ENCODE data around the gene SHBG.
"Not testable (repeated sequence)": the region's sequence is repeated elsewhere in the genome, so short reads cannot be mapped to it uniquely, and the experiment has no call there.

The SHBG gene, protein sequence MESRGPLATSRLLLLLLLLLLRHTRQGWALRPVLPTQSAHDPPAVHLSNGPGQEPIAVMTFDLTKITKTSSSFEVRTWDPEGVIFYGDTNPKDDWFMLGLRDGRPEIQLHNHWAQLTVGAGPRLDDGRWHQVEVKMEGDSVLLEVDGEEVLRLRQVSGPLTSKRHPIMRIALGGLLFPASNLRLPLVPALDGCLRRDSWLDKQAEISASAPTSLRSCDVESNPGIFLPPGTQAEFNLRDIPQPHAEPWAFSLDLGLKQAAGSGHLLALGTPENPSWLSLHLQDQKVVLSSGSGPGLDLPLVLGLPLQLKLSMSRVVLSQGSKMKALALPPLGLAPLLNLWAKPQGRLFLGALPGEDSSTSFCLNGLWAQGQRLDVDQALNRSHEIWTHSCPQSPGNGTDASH

DNA sequence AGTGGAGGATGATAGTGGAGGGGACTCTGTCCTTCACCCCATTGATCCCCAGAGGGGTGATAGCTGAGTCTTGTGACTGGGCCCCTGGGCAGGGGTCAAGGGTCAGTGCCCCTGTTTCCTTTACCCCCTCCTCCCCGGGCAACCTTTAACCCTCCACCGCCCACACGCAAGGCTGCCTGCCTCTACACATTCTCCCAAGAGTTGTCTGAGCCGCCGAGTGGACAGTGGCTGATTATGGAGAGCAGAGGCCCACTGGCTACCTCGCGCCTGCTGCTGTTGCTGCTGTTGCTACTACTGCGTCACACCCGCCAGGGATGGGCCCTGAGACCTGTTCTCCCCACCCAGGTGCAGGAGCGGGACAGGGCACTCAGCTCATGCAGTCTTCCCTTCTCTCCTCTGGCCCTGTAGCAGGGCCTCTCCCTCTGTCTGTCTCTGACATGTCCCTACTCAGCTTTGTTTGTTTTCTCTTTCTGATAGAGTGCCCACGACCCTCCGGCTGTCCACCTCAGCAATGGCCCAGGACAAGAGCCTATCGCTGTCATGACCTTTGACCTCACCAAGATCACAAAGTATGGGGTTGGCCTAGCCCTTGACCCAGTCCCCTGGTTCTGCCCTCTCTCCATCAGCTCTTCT, at the start of gene SHBG:
Gene SHBG, plus strand, starts transcription at position 197 of the 633 bp plus-strand sequence. Its CDS starts 38 bp downstream, at position 235.
- DNase-seq, result no peak

DNA sequence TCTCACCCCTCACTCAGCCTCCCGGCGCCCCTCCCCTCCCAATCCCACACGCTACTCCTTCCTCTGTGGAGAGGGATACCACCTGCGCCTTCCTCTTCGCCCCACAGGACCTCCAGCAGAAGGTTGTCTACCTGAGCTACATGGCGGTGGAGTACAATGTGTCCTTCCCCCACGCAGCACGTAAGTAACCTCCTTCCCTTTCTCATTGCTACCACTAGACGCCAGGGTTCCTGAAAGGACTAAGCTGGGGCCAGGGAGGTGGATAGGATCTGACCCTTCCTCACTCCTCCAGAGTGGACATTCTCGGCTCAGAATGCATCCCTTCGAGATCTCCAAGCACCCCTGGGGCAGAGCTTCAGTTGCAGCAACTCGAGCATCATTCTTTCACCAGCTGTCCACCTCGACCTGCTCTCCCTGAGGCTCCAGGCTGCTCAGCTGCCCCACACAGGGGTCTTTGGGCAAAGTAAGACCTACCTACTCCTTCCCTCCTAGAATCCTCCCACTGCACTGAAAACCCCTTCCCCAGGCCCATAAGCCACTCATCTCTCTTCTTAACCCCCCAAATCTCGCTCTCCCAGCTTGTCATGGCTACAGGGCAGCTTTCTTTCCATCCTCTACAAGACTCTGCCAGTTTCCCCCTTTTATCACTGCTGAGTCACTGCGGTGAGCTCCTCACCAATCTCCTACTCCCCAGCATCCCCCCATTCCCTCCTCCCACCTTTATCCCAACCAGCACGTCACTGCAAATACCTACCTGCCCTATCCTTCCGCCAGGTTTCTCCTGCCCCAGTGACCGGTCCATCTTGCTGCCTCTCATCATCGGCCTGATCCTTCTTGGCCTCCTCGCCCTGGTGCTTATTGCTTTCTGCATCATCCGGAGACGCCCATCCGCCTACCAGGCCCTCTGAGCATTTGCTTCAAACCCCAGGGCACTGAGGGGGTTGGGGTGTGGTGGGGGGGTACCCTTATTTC, 49.0 kb upstream of the SHBG start:
- no peak for DNase-seq

DNA sequence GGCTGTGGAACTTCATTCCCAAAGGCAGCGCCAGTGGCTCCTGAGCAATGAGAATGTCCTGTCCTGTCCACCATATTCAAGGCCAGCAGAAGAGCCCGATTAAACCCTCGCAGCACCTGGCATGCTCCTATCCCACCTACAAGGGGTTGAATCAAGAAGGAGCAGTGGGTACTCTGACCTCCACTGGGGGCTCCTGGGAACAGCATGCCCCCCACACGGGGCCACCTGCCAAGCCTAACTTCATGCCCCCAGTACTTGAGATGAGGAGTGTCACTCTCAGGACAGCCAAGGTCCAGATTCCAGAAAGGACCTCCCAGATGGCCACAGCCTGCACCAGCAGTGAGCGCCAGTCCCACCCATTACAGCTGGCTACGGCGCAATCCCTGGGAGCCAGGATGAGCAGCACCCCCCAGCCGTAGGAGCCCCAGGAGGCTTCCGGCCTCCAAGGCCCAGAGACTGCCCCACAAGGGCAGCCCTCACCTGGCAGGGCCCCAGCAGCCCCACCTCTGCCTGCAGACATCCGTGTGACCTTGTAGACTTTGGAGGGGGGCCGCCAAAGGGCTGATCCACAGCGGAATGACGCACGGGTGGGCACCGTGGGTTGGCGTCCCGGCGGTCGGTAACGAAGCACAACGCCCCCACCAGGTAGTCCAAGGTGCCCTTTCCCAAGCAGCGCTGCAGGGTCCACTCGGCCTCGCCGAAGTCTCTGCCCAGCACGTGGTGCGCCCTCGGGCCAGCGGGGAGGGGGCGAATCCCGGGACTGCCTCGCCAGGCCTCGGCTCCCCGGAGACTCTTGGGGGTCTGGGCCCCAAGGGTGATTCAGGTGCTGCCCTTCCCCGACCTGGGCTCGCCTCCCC, 47.3 kb upstream of the SHBG start:
- no peak for DNase-seq

DNA sequence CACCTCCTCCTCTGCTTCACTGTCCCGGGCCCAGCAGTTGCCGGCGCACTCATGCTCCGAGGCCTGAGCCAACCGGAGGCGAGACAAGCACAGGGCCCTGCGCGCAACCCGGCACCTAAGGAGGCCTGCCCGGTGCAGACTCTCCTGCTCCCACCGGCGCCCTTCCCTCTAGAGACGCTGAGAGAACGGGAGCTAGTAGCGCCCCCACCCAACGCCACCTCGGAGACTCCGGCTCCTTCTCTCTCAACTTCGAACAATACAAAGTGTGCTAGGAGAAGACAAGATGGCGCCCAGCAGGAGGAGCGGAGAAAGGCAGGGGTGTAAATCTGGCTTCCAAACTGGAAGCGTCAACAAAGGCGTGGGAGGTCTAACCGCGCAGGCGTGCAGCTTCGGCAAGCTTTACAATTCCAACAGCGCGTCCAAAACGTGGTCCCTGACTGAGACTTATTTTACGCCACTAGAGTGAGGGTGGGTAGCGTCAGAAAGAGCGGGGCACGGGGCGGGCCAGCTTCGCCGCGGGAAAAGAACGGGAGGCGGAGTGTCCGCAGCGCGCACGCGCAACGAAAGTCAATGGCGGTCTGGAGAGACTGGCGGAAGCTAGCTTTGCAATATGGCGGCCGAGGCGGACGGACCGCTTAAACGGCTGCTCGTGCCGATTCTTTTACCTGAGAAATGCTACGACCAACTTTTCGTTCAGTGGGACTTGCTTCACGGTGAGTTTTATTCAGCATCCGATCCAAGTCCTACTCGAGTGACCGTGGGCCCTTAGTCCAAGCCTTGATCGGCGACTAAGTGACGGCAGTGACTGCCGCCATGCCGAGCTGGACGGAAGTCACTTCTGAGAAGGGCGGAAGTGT, 46.5 kb upstream of the SHBG start, which contains the start of gene MPDU1:
Gene MPDU1, plus strand, starts transcription at position 600 of the 857 bp plus-strand sequence. Its CDS starts 11 bp downstream, at position 611.
- peak; percentile 96 for DNase-seq

DNA sequence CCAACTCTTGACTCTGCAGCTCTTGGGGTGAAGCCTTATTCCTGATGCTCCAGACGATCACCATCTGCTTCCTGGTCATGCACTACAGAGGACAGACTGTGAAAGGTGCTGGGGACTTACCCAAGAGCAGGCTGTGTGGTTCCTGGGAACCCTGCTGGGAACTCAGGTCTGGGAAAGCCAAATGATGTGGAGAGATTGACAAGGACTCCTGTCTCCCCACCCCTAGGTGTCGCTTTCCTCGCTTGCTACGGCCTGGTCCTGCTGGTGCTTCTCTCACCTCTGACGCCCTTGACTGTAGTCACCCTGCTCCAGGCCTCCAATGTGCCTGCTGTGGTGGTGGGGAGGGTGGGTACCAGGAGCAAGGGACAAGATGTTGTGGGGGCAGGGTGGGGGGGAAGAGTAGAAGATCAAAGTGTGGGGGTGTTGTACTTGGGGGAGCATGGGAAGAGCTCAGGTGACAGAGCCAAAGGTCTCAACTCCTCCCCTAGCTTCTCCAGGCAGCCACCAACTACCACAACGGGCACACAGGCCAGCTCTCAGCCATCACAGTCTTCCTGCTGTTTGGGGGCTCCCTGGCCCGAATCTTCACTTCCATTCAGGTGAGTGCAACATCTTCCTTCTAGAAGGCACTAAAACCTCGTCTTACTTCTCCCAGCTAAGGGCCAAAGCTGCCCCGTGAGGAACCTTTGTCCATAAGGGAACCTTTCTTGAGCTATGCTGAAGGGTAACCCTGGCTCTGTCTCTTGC, 43.1 kb upstream of the SHBG start:
- no peak for DNase-seq

DNA sequence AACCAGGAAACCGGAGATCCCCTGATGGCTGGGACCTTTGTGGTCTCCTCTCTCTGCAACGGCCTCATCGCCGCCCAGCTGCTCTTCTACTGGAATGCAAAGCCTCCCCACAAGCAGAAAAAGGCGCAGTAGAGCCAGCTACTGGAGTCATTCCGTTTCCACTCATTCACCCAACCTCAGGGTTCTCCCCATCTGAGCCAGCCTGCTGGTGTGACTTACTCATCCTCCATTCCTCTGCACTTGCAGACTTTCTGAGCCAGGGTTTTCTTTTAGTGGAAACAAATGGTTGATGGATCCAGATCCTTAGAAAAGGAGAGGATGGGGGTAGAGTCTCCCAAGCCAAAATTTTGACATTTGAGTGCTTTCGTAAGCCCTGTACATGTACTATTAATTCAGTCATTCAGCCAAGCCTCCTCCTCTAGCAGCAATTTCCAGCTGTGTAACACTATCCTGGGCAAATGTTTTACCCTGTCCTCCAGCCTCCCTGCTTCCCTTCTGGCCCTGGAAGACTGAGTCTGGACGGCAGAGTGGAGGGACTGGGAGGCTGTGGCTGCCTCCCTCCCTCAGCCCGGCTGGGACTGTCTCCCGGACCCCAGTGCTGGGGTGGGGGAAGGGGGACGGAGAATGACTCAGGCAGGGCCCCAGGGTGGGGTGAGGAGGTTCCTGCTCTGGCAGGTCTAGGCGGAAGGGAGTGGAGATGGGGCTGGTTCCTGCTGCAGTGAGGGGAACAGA, 42.3 kb upstream of the SHBG start:
- DNase-seq, result no peak

DNA sequence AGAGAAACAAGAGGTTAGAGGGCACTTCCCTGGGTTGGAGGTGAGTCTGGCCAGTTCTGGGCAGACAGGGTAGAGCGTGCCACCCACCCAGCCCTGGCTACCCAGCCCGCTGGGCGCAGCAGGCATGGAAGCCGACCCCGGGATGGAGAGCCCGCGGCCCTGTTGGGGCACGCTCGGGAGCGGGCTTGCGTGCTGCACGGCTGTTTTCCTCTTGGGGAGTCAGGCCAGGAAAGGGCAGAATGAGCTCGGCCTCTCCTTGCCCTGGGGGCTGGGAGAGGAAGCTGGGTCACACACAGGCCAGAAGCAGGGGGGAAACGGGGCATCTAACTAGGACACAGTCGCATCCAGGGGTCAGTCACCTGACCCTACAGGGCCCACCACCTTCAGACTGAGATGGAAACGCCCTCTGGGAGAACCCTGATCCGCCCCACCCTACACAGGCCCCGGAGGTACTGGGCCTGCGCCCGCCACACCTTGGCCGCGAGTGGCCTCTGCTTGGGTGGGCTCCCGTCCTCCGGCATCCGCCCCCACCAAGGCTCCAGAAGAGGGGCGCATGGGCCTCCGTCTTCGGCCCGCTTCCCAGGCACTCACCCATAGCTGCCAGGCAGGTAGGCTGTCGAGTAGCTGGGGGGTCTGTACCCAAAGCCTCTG, 41.3 kb upstream of the SHBG start:
- no peak for DNase-seq

DNA sequence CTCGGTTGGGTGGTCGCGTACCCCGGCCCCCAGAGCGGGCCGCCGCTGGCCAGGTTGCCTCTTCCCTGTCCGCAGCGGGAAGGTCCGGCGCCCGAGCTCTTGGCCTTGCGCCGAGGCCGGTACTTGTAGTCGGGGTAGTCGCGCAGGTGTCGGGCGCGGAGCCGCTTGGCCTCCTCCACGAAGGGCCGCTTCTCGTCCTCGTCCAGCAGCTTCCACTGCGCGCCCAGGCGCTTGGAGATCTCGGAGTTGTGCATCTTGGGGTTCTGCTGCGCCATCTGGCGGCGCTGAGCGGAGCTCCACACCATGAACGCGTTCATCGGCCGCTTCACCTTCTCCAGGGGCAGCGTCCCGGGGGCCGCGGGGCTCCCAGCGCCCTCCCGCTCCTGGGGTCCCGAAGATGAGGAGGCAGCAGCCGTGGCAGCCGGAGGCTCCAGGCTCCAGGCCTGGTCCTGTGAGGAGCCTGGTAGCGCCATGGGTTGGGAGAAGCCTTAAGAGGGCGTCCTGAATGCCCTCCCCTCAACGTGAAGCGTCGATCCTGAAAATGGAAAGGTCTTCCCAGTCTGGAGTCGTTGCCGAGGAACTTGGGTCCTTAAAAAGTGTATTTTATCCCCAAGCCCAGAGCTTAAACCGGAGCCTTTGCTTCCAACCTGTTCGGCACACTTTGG, 40.6 kb upstream of the SHBG start:
- DNase-seq, result peak; percentile 84

DNA sequence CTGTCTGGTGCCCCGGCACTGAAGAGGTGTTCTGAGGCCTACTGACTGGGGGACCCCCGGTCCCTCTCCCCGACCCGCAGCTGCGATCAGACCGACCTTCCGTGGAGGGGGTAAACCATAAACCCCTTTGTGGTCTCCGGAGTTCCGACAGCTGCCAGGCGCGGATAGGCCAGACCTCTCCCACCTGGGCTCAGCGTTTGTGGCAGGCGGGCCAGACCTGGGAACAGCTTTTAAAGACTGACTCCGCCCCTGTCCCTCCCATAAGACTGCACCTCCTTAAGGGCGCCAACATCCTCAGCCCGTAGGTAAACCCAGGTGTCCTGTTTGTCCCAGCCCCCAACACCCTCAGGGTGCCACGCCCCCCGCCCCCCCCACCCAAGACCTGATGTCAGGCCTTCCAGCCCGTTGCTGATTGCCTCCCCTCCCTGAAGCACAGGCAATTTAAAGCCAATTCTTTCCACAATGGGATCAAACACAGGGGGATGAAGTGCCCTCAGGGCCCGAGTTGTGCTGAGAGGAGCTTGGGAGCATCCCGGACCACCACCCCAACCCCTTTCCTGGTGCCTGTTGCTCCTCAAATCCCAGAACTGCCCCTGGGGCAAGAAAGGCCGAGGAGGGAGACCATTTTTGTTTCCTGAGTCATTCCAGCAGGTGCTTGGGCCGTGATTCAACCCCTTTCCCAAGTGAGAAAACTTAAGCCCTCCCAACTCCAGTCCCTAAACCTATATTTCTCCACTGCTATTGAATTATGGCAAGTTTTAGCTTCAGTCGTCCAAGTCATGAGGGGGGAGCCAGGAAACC, 39.8 kb upstream of the SHBG start, which contains the start of gene SOX15:
Gene SOX15, minus strand, starts transcription at position 204 of the 801 bp plus-strand sequence. CDS start 418 bp downstream, outside the sequence.
- no peak for DNase-seq

DNA sequence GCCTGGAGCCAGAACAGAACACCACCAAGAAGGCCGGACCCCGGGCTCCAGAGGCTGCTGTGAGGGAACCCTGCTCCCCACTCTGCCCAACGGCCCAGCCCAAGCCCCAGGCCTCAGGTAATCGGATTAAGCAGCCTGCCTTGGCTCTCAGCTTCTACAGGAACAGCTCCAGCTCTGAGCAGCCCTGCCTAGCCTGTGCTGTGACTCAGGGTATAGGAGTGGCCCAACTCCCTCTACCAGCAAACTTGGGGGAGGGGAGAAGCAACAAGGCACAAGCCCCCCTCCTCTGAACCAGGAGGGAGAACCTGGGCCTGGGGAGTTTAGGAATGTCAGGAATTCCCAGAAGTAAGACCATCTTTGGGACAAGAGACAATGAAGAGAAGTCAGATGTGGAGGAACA, 39.2 kb upstream of the SHBG start:
- DNase-seq, result no peak

DNA sequence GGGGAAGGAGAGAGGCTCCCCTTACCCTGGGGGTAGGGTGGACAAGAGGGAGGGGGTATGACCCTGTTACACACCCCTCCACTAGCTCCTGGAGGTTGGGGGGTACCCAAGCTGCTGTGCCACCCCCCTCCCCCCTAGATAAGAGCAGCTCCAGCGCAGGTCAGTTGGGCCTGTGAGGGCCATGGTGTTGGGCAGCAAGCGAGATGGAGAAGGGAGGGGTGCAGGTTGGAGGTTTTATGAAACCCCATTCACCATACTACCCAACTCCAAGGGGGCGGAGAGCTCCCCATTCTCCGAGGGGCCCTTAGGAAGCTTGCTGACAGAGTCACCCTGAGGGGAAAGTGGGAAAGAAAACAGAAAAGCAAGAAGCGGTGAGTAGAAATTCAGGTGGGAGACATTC, 38.3 kb upstream of the SHBG start:
- no peak for DNase-seq

DNA sequence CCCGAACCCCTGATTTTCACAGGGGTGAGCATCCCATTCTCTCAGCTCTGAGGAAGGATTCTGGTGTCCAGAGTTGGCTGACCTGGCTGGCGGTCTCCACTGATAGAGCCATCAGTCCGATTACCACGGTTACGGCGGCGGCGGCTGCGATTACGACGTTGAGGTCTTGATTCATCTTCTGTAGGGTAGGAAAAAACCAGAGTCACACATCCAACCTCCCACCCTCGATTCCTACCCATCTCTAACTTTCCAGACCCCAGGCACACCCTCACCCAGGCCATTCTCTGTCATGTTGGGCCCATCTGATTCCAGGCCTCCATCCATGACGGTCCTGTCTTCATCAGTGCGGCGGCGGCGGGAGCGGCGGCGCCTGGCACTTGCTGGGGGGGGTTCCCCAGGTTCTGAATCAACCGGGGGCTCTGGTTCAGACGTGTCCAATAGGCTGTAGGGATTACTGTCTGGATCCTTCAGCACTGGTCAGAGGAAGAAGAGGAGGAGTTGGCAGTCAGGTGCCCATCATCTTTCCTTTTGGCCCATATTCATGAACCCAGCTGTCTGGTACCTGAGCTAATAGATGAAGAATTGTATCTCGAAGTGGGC, 37.4 kb upstream of the SHBG start:
- DNase-seq, result no peak

DNA sequence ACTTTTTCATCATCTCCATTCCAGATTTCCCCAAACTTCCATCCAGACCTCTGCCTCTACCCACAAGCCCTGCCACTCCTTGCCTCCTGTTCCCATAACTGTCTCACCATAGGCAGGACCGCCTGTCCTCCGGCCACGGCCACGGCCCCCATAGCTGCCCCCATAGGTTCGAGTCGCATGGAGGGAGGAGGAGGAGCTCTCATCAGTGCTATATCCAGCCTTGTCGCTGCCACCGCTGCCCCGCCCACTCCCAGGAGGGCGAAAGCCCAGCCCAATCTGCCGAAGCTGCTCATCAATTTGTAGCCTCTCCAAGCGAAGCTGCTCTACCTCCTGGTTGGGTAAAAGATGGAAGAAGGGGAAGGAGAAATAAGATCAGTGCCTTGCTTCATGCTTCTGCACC, 36.6 kb upstream of the SHBG start:
- DNase-seq, result no peak

DNA sequence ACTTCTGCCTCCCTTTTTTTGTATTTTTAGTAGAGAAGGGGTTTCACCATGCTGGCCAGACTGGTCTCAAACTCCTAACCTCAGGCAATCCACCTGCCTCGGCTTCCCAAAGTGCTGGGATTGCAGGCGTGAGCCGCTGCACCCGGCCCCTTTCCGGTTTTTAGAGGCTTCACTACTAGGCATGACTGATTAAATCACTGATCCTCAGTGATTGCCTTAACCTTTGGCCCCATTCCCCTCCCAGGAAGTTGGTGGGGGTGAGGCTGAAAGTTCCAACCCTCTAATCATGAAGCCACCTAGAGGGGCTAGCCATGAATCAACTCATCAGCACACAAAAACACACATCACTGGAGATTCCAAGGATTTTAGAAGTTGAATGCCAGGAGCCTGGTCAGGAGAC, 32.4 kb upstream of the SHBG start:
- DNase-seq, result not testable (repeated sequence)

DNA sequence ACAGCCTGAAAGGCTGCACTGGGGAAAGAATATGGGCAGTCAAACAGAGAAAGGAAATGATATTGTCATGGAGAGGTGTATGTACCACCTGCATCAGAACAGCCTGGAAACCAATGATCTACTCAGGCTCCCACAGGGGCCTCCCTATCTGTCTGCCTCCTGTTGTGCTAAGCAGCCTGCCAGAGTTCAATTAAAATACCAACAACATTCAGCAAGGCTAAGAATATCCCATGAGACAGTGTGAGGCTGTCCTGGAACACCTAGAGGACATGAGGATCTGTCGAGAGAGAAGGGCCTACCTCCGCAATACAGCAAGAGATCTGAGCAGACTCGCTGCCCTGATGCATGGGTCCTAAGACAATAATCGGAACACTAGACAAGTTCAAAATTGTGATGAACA, 23.7 kb upstream of the SHBG start:
- DNase-seq, result no peak

DNA sequence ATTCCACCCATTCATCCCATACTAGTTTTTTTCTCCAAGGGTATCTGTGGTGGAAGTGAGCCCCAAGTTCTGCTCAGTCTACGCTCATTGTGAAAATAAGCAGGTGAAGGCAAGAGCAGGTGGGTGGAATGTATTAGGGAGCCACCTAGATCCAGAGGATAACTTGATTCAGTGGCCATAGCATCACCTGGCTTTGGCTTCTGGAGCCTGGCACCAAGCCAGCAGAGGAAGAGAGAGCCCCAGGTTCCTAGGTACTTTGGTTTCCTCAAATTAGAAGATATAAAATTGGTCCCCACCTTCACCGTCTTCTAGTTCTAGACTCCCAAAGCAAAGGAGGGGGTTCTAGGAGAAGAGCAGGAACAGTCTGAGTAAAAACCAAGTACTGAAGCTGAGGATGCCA, 19.3 kb upstream of the SHBG start:
- no peak for DNase-seq

DNA sequence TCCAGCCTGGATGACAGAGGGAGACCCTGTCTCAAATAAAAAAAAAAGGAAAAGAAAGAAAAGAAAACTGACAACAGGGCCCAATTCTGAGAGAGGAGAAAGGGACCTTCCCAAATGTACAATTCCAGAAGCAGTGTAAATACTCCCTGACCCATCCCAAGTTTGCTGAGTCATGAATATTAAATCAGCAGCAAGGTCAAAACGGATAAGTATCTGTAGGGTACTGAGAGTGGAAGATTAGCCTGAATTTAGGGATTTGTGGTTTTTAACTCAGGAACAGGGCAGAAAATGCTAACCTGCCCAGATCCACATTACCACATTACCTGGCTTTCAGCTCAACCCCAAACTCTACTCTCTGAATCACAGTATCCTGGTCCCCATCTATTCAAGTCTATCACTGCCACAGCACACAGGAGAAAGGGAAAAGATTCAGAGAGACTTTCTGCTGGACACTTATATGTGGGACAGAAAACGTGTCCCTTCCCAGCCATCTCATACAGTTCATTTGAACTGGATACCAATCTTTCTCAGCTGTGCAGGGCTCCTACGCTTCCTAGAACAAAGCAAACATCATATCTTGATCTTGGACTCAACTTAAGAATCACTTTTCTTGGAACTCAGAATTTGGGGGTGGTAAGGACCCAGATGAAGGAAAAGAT, 18.2 kb upstream of the SHBG start:
- no peak for DNase-seq
